GM21447 (cell line): ENCODE data around the gene THEMIS2.
"Not testable (repeated sequence)": the region's sequence is repeated elsewhere in the genome, so short reads cannot be mapped to it uniquely, and the experiment has no call there.

ENCODE experiments used
- ATAC-seq: cut with Tn5 transposase; IDR thresholded peaks from one replicate; pipeline ENCODE4 v1.9.1; 2021; ENCODE audit not compliant: unreplicated experiment

THEMIS2 gene

GRCh38 chr1:27872059-27872801 is at the start of gene THEMIS2:
Gene THEMIS2, plus strand, starts transcription at chr1:27872544. Its CDS starts 28 bp downstream, at chr1:27872572.
- ATAC-seq = no peak

- no peak for ATAC-seq
These were observed 48.6 kb upstream of the THEMIS2 start for GRCh38 chr1:27823784-27824183.

GRCh38 chr1:27824411-27824810 is 47.9 kb upstream of the THEMIS2 start:
- no peak for ATAC-seq

- not testable (repeated sequence) for ATAC-seq
These were observed 42.9 kb upstream of the THEMIS2 start for GRCh38 chr1:27829339-27829960.

- peak; percentile 94 for ATAC-seq
These were observed 41.5 kb upstream of the THEMIS2 start, which contains the start of gene PPP1R8 for GRCh38 chr1:27830621-27831440. Gene PPP1R8, plus strand, starts transcription at chr1:27830782. Its CDS starts 54 bp downstream, at chr1:27830836.

GRCh38 chr1:27831568-27832410 is 40.6 kb upstream of the THEMIS2 start:
- ATAC-seq = no peak

- no peak for ATAC-seq
These were observed 39.6 kb upstream of the THEMIS2 start for GRCh38 chr1:27832762-27833161.

- no peak for ATAC-seq
These were observed 38.9 kb upstream of the THEMIS2 start for GRCh38 chr1:27833470-27833869.

- no peak for ATAC-seq
These were observed 37.3 kb upstream of the THEMIS2 start for GRCh38 chr1:27835046-27835445.

GRCh38 chr1:27835501-27835900 is 36.8 kb upstream of the THEMIS2 start:
- ATAC-seq = no peak

- ATAC-seq = no peak
These were observed 22.4 kb upstream of the THEMIS2 start for GRCh38 chr1:27849951-27850350.

- no peak for ATAC-seq
These were observed 17.3 kb upstream of the THEMIS2 start for GRCh38 chr1:27855085-27855484.

- ATAC-seq = no peak
These were observed 15.6 kb upstream of the THEMIS2 start for GRCh38 chr1:27856561-27857343.

- ATAC-seq = not testable (repeated sequence)
These were observed 14.8 kb upstream of the THEMIS2 start for GRCh38 chr1:27857552-27857951.

GRCh38 chr1:27858072-27858948 is 14.0 kb upstream of the THEMIS2 start:
- ATAC-seq = peak; percentile 73

- ATAC-seq = no peak
These were observed 13.3 kb upstream of the THEMIS2 start for GRCh38 chr1:27858949-27859576.

GRCh38 chr1:27861436-27861835 is 10.9 kb upstream of the THEMIS2 start:
- no peak for ATAC-seq

- ATAC-seq = no peak
These were observed 10.3 kb upstream of the THEMIS2 start for GRCh38 chr1:27862004-27862403.
